Measurements from ENCODE around the gene INF2. TPM values are rescaled to one million over a fixed set of nuclear protein-coding genes. Genes with fewer than 3 reads are reported as not detected.
A peak's percentile ranks its signal among the peaks of the same experiment; 100 is the strongest.

Gene INF2
- total RNA-seq, 1 donor from 2014 or later = 113 TPM

DNA sequence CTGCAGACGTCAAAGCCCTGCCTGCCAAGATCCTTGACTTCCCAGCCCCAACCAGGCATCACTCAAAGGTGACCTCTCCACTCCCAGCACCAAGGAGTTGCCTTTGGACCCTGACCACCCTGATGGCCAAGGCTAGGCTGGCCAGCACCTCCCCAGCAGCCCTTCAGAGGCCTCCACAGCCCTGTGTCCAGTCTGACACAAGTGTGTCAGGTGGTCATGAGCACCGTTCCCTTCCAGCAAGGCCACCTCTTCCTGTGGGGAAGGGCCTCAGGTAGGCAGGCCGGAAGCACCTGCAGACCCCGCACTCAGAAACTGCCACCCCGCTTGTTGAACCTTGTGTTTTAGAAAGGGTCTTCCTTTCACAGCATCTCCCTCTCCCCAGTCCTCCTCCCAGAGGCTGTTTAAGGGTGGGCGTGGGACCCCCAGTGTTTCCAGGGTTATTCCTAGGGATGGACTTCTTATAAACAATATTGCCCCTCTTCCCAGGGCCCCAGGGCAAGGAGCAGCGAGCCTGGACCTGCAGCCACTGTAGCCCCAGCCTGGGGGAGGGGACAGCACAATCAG is 13.2 kb upstream of the INF2 start:
- no peak for DNase-seq (ENCODE audit: low read depth)

DNA sequence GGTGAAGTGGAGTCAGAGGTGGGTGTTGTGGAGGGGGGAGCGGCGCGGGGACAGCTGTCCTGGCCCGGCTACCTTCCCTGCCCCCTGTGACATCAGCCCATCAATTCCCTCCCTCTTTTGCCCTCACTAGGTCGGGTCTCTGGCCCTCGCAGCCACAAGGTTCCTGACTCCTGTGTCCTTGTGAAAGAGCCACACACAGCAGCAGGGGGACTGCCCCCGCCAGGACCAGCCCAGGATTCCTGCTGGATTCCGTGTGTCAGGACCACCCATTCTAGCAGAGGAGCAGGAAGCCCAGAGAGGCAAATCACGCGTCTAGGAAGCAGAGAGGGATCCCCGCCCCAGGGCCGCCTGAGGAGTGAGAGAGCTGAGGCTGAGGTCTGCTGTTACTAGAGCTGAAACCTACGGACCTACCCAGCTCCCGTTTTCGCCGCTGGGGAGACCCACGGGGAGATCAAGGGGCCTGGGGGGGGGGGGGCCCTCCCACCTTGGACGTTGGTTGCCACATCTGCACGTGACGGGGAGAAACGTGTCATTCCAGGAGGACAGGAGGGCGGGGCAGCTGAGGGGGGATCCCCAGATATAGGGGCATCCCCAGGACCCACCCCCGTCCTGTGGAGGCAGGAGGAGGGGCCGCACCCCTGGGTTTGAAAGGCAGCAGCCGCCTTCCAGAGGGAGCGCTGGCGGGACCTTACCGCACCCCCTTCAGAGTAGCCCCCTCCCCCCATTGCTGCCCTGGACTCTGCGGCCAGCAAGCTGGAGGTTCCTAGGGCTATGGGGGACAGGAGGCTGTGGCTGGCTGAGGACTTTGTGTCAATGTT is 12.5 kb upstream of the INF2 start:
- DNase-seq (ENCODE audit: low read depth) = no peak

DNA sequence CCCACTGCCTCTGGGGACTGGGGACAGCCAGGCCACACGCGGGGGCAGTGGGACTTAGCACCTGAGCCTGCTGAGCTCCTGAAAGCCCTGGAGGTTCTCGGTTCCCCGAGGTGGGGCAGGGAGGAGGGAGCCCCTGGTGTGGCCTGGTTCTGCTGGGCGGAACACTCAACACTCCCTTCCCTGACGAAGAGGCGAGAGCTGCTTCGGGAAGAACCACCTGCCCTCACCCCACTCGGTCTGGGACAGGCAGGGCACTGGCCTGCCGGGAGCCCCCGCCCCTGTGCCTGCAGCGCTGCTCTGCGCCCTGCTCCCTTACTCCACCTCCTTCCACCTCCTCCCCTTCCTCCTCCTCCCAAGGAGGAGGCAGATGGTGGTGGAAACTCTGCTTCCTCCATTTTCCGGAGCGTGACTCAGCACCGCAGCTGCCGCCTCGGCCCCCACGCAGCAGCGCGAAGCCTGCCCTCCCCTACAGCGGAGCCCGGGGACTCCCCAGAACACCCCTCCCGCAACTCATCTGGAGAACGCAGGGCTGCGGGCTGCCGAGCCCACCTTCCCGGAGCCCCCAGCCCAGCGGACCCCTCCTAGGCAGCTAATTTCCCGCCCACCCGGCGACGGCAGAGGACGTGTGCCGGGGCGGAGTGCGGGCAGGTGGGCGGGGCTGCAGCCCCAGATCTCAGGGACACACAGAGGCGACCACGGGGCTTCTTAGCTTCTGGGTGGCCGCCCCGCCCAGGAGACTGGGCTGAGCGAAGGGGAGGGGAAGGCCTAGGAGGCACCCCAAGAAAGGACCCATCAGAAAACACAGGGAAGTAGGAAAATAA is 11.7 kb upstream of the INF2 start:
- DNase-seq (ENCODE audit: low read depth) = peak; percentile 89

DNA sequence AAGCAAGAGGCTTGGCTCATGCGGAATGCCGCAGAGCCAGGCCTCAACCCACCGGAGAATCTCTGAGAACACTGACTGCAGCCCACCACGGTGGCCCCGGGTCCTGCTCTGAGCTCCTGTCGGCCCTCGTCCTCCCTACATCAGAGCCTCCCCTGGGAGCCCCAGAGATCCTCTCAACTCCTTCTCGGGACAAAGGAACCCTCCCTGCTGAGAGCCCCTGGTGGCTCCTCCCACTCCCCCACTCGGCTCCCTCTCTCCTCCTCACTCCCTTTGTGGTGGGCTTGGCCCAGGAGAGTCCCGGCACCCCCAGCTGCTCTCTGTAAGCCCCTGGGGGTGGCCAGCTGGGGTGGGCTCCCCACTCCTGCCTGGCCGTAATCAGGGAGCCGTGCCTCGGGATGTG is 11.1 kb upstream of the INF2 start:
- DNase-seq (ENCODE audit: low read depth) = peak; percentile 63

DNA sequence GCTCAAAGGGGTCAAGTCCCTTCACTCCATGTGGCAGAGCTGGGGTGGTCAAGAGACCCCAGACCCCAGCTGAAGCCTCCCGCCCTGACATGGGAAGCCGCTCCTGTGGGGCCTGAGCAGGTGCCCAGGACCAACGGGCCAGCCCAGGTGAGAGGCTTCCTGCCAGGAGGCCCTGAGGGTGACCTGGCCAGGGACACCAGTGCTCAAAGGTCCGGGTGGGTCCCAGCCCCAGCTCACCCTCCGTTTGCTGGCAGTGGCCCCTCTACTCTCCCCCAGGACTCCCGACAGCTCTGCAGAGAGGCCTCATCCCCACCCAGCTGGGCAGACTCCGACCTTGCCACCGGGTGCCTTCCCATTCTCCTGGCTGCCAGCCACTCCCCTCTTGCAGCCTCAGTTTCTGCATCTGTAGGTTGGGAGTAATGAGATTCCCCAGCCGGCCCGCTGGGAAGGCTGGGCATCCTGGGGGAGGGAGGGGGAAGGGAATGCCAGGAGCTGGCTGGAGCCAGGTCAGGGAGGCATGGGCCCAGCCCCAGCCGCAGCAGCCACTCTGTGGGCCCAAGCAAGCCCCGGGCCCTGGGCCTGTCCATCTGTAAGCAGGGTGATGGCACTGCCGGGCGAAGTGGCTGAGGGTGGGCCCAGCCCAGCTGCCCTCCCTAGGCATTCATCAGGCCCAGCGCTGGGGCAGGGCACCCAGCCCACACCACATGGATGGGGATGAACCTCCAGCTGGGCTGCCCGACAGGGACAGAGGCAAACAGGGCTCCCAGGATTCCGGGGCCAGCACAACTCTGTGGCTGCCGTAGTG is 10.3 kb upstream of the INF2 start:
- DNase-seq (ENCODE audit: low read depth) = no peak

DNA sequence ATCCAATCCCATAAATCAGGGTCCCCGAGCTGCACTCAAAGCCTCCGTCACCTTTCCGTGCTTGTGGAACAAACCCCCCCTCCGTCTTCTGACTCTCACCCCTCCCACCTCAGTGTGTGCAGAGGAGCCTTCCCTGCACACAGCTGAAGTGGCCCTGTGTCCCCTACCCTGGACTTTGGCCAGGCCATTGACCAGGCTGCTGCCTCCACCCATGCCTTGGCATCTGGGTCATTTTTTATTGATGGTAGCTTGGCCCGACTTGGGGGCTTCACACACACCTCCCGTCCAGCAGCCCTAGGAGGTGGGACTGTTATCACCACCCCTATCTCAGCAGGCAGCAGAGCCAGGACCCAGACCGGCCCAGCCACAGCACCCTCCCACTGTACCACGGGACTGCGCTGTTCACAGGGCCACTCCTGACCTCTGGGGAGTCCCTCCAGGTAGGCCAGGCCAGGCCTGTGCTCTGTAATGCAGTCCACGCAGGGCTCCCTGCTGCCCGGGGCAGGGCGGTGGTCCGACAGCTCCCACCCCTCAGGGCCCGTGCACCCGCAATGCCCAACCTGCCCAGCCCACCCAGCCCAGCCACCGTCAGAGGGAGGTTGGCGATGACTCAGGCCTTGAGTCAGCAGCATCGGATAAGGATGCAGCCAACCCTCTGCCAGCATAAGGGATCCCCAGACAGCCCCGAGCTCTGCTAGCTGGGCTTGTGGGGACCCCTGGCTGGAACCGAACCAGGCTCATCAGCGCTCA is 9.2 kb upstream of the INF2 start:
- peak; percentile 75 for DNase-seq (ENCODE audit: low read depth)

DNA sequence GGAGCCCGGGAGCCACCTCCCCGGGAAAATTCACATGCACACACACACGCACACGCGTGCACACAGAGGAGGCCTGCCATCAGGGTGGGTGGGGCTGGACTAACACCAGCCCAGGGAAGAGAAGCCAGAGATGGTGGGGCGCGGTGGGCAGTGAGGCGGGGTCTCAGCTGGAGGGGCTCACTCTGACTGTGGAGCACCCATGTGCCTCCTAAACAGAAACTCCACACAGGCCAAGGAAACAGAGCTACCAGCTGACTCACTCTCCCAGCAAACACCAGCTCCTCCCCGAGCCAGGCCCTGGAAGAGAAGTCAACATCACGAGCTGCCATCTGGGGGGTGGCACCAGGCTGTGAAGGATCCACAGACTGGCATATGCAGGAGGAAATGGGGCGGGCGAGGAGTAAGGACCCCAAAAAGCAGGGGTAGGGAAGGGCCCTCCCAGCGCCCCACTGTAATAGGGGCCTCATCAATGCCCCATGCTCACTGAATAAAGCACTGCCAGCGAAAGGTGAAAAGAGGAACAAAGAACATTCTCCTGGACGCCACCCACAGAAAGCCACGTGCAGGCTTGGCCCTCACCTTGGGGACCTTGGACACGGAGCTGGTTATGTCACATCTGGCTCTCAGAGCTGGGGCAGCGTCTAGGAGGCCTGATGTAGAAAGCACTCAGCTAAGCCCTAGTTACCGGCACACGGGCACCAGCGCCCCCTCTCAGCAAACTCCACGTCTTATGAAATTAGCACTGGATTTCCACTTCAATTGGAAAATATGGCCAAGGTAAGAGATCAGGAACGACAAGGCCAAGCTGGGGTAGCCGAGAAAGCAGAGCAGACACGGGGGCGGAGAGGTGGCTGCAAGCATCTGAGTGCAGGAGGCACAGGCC is 8.4 kb upstream of the INF2 start:
- peak; percentile 85 for DNase-seq (ENCODE audit: low read depth)

DNA sequence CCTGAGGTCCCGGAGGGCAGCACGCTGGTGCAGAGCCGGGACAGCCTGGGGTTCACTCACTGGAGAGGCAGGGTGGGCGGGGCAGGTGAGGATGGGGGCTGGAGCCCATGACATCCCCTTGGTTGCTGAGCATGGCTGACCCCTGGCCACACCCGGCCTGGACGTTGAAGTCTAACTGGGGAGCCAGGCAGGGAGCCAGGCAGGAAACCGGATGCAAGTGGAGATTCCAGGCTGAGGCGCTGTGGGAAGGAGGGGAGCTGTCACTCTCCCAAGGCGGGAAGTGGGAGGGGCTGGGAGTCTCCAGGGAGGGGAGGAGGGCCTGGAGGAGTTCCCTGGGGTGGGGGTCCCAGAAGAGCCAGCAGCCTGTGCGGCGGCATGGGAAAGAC is 7.7 kb upstream of the INF2 start:
- DNase-seq (ENCODE audit: low read depth) = peak; percentile 92

DNA sequence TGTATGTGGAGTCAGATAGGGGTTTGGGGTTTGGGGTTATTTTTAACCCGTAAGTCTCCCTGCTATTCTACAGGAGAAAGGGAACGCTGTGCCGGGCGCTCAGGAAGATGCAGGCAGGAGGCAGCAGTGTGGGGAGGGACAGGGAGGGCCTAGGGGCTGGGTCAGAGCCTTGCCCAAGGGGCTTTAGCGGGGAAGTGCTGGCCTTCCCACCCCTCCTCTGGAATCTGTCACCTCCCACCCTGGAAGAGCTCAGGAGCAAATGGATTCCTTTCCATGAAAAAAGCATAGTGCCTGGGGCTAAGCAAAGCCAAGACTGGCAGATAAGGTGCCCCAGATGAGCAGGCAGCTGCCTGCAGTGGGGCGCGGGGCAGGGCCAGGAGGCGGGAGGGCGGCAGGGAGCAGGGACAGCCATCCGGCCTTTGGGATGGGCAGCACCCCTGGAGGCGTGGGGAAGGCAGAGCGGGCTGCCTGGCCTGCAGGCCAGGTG is 7.3 kb upstream of the INF2 start:
- peak; percentile 30 for DNase-seq (ENCODE audit: low read depth)

DNA sequence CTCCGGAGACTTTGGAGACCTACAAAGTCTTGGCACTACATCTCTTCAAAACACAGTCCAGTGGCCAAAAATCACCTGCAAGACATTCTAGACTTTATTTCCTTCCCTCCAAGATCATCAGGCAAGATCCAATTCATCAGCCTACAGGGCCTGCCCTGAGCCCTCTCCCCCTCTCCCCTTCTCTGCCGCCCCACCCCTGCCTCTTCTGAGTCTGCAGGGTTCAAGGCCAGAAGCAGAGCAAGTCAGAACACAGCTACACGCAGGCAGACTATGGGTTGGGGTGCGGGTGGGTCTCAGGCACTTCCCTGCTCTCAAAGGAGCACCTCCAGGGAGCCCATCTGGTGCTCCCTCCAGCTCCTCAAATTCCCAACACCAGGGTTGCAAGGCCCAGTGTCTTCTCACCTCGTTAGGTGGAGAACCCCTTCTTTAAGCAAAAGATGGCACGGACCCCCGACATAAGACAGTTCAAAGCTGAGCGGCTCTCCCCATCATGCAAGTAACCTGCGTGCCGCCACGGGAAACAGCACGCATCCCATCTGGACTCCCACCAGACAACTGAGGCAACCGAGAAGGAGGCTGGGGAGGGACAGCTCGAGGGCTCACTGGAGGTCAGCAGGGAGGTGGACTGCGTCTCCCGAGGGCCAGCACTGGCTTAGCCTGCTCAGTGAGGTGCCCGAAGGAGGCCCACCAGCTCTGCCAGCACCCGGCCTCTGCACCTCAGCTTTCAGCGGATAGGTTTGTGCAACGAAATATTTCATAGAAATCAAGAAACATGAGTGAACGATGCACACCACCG is 5.6 kb upstream of the INF2 start:
- DNase-seq (ENCODE audit: low read depth) = no peak

DNA sequence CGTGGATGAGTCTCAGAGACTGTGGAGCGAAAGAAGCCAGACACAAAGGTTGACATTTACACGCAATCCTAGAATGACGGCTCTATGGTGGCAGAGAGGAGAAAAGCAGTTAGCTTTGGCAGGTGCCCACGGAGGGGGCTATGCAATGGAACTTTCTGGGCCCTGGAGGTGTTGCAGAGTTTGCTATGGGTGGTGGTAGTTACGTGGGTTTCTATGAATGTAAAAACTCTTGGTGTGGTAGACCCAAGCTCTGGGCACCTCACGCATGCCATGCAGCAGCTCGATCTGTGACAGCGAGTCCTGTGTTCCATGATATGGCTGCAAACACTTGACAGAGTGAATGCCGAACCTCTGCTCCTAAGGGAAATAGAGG is 5.0 kb upstream of the INF2 start:
- DNase-seq (ENCODE audit: low read depth) = no peak

DNA sequence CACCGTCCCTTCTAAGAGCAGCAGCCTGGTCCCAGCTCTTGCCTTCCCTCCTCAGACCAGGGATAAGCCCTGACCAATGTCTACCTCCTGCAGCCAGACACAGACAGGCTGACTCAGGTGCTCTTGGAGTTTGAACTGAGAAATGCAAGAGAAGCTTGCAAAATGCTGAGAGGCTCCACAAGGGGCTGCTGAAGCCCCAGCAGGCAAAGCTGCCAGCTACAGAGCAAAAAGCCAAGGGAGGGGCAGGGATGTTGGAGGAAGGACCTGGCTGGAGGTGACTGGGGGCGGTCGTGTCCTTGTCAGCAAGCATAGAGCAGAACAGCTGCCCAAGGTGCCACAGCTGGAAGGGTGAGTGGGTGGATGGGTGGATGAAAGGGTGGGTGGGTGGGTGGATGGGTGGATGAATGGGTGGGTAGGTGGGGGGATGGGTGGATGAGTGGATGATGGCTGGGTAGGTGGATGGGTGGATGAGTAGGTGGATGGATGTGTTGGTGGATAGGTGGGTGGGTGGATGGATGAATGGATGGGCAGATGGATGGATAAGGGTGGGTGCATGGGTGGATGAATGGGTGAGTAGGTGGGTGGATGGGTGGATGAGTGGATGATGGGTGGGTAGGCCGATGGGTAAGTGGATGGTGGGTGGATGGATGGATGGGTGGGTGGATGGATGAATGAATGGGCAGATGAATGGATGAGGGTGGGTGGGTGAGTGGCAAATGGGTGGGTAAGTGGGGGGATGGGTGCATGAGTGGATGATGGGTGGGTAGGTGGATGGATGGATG is 4.0 kb upstream of the INF2 start:
- DNase-seq (ENCODE audit: low read depth) = no peak

DNA sequence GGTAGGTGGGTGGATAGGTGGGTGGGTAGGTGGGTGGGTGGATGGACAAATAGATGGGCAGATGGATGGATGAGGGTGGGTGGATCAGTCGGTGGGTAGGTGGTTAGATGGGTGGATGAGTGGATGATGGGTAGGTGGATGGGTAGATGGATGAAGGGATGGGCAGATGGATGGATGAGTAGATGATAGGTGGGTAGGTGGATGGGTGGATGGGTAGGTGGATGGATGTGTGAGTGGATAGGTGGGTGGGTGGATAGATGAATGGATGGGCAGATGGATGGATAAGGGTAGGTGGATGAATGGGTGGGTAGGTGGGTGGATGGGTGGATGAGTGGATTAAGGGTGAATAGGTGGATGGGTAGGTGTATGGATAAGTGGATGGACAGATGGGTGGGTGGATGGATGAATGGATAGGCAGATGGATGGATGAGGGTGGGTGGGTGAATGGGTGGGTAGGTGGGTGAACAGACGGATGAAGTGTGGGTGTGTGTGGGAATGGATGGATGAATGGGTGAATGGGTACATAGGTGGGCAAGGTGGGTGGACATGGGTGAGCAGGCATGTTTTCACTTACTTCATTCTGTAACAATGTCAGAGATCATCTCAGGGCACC is 3.3 kb upstream of the INF2 start:
- no peak for DNase-seq (ENCODE audit: low read depth)

DNA sequence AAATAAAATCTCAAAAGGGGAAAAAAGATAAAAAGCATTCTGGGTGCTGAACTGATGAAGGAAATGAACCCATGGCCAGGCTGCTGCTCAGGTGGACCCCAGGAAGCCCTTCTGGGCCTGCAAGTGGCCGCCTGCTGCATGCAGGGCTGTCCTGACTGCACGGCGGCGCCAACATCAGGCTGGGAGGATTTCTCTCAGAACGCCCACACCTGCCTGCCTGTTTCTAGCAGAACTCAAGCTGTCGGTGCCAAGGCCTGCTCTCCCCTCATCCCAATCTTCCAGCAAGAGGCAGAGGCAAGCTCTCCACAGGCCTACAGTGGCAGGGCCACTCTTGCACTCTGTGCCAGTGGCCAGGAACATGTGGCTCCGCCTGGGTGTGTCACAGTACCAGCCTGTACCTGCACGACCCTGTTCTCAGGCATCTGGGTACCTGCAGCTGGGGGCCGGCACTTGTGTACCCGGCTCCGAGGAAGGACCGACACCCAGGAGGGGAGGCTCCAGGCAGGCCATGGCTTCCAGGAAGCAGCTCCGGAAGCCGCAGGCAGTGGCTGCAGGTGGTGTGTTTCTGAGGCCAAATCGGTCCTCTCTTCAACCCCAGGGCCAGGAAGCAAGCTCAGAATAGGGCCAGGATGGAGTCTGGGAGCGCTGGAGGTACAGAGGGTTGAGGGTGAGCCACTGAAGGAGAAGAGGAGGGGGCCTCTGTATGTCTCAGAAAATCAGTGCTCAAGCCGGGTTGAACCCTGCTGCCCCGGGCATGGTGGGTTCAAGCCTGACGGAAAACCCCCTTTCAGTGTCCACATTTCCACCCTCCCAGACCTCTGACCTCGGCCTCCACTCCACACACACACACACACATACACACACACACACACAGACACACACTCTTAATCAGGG is 2.5 kb upstream of the INF2 start:
- DNase-seq (ENCODE audit: low read depth) = no peak

DNA sequence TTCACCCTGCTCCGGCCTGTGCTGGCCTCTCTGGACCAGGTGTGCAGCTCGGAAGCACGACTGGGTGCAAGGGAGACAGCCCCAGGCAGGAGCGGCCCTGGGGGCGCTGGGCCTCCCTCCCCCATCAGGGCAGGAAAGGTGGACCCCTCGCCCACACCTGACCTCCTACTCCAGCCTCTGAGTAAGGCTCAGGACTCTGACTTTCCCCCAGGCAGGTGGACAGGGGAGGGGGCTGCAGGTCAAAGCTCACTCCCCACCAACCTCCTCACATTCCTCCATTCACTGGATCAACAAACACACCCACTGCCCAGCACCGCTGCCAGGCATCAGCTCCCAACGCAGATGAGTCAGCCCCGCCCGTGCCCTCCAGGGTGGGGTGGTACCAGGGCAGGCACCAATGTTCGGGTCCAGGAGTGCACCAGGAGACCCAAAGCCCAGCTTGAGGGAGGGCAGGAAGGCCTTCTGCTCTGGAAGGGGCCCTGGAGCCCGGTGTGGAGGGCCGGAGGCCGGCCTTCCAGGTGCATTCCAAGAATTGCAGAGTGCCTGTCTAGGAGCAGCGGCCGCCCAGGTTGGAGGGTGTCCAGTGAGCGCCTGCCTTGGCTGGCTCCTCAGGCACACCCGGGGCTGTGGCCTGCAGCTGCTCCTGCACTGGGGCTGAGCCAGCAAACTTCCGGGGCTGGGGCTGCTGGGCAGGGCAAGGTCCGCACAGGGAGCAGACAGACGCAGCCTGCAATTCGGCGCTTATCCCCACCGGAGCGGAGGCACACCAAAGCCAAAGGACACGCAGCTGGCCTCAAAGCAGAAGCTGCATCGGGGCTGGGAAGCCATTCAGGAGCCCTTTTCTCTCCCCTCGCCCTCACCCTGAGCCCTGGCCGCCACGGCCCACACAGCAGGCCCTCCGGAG is 1.6 kb upstream of the INF2 start:
- DNase-seq (ENCODE audit: low read depth) = peak; percentile 93

All from myocyte (in vitro differentiated cells).